Gastrocnemius medialis (tissue), 4 donors: Measurements from ENCODE around the gene GPC6.

Source experiments
- CTCF ChIP-seq, 5 experiments: fragments of 450-650 bp in 3 of 5; fragments of 200-600 bp in 2 of 5; sonication (generic) in 2 of 5; IDR thresholded peaks in 4 of 5; conservative IDR thresholded peaks in 1 of 5; 1 replicate in 4 of 5; 2 replicates in 1 of 5; pipeline ENCODE4 v1.5.1; 2016 to 2019; ENCODE audit warnings: antibody characterized with exemption in 5 of 5, mild to moderate bottlenecking in 3 of 5, moderate library complexity in 3 of 5
- POLR2A ChIP-seq, 2 donors: fragments of 450-650 bp; IDR thresholded peaks; one replicate each; pipeline ENCODE4 v1.6.1; 2017; ENCODE audit warnings: antibody characterized with exemption in 2 of 2, mild to moderate bottlenecking in 2 of 2, moderate library complexity in 2 of 2

- TF ChIP-seq CTCF (IDR thresholded peaks at IDR 0.05 in 4 of 5, conservative IDR thresholded peaks at IDR 0.05 in 1 of 5), result no peak
- TF ChIP-seq POLR2A (IDR thresholded peaks at IDR 0.05), result no peak
Measured at GRCh38 chr13:93284064-93284463, 57.5 kb downstream of the GPC6 start.
